GM19463 (cell line): ENCODE results near the gene HECTD2.
"Not testable (repeated sequence)": the region's sequence is repeated elsewhere in the genome, so short reads cannot be mapped to it uniquely, and the experiment has no call there.

Source experiments
- ATAC-seq: cut with Tn5 transposase; IDR thresholded peaks from one replicate; pipeline ENCODE4 v1.9.1; 2021; ENCODE audit warnings: mild to moderate bottlenecking, moderate library complexity; ENCODE audit not compliant: unreplicated experiment

HECTD2 gene

GRCh38 chr10:91536111-91536510, 126.0 kb downstream of the HECTD2 start:
- no peak for ATAC-seq

DNA sequence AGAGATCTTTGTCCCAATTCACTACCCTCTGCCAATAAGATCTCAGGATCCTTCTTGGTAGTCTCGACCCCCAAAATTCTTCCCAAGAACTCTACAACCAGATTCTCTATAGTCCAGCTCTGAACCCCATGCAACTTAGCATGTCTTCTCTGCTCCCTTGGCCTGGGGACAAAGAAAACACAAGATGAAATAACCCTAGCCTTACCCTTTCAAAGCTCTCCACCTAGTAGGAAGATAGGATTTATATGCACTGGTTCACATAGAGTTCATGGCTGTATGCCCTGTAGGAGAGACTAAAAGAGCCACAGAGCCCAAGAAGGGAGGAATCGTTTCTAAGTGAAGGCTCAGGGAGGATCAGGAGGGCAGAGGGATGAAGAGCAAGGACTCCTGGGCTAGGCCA, 126.6 kb downstream of the HECTD2 start:
- no peak for ATAC-seq

- no peak for ATAC-seq
Measured at GRCh38 chr10:91537614-91538383, 127.7 kb downstream of the HECTD2 start.

DNA sequence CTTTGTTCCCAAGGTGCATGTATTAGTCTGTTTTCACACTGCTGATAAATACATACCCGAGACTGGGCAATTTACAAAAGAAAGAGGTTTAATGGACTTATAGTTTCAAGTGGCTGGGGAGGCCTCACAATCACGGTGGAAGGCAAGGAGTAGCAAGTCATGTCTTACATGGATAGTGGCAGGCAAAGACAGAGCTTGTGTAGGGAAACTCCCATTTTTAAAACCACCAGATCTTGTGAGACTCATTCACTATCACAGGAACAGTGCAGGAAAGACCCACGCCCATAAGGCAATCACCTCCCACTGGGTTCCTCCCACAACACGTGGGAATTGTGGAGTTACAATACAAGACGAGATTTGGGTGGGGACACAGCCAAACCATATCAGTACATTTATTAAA, 129.8 kb downstream of the HECTD2 start:
- ATAC-seq = no peak

GRCh38 chr10:91540733-91541132, 130.6 kb downstream of the HECTD2 start:
- ATAC-seq = no peak

- no peak for ATAC-seq
Measured at GRCh38 chr10:91541481-91541880, 131.3 kb downstream of the HECTD2 start.

- no peak for ATAC-seq
Measured at GRCh38 chr10:91545384-91545783, 135.2 kb downstream of the HECTD2 start.

DNA sequence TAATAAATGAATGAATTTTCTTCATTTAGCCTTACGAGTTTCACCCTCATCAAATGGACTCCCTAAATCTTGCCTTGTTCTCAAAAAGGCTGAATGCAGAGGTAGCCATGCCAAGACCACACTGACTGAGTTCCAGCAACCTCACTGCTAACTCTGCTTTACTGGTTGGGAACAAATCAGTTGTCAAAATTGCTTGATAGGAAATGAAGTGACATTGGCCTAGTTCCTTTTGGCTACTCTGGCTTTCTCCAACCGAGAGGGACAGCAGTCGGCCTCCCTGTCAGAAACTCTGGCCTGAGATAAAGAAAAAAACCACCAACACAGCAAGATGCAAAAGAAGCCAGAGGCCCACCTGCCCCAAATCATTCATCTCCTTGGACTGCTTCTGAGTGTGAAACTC, 135.7 kb downstream of the HECTD2 start:
- no peak for ATAC-seq

DNA sequence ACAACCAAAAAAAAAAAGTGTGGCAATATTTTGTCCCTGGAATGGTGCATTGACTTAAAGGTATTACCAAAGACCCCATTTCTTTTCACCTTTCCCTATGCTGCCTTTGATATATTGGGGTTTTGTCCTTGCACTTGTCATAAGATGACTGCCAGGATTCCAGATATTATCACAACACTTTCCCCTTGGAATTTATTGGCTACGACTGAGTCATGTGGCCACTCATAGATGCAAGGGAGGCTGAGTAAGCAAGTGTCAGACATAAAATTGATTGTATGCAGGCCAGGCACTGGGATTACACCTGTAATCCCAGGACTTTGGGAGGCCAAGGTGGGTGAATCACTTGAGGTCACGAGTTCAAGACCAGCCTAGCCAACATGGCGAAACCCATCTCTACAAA, 139.1 kb downstream of the HECTD2 start:
- no peak for ATAC-seq

- ATAC-seq = no peak
Measured at GRCh38 chr10:91550021-91550420, 139.9 kb downstream of the HECTD2 start.

DNA sequence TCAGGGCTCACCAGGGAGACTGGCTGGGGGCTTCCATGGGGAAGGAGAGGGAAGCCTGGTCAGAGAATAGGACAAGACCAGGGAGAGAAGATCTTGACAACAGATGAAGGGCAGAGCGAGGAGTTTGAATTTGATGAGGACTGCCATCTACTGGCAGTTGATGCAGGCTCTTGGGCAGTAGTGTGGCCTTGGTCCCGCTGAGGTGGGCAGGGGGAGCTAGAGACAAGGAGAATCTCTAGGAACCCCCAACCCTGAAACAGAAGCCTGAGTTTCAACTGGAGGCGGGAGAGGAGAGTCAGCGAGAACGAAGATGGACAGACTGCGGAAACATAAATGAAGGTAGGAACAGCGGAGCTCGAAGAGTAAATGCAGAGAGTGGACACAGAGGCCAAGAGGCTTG, 141.7 kb downstream of the HECTD2 start:
- ATAC-seq = no peak

GRCh38 chr10:91552274-91553095, 142.3 kb downstream of the HECTD2 start:
- ATAC-seq = no peak

DNA sequence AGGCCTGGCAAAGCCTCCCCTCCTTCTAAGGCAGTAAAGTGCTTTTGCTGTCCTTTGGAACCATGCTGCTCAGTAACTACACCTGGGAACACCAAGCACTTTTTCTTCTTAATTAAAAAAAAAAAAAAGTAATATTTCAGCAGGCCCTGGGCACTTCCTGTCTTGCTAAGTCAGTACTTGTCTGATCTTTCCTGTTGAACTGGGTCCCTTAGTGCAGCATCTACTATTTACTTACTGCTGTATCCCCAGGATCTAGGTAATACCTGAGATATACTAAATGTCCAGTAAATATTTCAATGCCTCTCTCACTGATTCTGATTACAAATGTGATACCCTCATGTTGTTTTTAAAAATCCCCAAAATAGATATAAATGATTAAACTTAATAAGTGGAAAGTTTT, 145.3 kb downstream of the HECTD2 start:
- ATAC-seq = no peak

DNA sequence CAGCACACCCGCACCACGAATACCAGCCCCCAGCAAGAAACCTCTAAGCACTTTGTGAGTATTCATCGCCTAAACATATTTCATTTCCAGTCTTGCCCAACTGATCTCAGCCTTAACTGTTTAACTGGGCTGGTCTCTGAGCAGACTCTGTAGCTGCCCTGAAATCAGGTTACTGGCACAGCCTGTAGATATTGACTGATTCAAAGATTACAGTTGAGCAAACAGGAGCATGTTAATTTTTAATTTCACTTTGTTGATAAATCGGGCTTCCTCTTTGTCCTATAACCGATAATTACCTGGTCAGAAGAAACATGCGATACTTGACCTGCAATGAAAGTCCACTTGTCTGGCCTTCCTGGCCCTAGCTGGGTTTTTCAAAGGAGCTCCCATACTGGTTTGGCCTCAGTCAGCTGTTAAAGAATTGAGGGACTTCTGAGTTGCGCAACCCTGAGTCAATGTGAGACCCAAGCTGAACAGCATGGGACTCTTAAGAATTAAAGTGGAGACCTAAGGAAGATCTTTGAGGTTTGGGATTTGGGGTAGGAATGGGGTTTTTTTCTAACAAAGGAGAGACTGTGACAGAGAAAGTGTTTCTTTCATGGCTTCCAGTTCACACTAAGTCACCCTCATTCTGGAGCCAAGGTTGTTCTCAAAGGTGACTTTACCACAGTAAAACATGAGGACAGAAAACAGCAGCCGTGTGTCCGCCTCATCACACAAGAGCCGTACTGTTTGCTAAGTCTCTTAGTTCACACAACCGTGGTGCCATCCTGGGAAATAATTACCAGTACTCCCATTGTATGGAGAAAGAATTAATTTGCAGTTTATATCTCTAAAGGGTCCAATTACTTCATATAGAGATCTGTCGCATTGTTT, 146.8 kb downstream of the HECTD2 start:
- ATAC-seq = no peak

DNA sequence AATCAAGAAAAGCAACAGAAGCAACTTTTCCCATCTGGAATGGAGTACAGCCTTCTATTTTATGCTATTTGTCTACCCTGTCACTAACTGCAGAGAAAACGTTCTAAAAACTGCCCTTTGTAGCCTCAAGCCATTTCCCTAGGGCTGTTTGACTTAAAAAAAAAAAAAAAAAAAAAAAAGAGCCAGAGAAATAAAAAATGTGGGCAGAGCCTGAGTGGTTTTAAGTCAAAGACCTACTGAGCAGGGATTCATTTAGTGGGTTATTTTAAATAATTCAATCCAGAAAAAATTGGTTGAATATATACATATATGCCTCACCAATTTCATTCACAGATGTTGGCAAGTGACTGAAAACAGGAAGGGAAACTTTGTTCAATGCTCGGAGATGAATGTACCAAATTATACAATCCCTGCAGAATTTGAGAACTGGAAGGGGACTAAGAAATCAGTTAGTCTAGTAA, 147.5 kb downstream of the HECTD2 start:
- no peak for ATAC-seq

- no peak for ATAC-seq
Measured at GRCh38 chr10:91558473-91558872, 148.3 kb downstream of the HECTD2 start.

DNA sequence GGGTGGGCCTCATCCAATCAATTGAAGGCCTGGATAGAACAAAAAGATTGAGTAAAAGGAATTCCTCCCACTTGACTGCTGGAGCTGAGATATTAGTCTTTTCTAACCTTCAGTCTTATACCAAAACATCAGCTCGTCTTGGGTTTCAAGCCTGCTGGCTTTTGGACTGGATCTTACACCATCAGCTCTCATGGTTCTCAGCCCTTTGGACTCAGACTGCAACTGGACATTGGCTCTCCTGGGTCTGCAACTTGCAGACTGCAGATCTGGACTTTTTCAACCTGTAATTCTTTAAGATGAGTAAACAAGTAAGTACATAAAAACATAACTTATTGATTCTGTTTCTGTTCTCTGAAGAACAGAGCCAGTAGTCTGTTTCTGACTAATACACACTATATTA, 149.0 kb downstream of the HECTD2 start:
- ATAC-seq = no peak

DNA sequence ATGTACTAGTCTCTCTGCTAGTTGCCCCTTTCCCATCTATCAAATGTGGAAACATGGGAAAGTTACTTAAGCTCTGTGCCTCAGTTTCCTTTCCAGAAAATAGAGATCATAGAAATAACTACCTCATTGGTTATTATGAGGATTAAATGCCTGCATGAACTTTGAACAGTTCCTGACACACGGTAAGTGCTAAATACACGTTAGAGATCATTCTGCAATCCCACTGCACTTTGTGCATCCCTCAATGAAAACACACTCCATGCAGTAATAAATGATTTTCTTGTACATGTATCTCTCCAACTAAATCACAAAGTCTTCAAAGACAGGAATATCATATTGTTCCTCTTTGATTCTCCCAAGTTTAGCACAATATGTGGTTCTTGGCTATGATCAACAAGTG, 149.6 kb downstream of the HECTD2 start:
- no peak for ATAC-seq

GRCh38 chr10:91560827-91561226, 150.7 kb downstream of the HECTD2 start:
- ATAC-seq = not testable (repeated sequence)

GRCh38 chr10:91562839-91563581, 152.9 kb downstream of the HECTD2 start:
- no peak for ATAC-seq
